ENCODE data around the gene ARHGAP10.

The ARHGAP10 gene

DNA sequence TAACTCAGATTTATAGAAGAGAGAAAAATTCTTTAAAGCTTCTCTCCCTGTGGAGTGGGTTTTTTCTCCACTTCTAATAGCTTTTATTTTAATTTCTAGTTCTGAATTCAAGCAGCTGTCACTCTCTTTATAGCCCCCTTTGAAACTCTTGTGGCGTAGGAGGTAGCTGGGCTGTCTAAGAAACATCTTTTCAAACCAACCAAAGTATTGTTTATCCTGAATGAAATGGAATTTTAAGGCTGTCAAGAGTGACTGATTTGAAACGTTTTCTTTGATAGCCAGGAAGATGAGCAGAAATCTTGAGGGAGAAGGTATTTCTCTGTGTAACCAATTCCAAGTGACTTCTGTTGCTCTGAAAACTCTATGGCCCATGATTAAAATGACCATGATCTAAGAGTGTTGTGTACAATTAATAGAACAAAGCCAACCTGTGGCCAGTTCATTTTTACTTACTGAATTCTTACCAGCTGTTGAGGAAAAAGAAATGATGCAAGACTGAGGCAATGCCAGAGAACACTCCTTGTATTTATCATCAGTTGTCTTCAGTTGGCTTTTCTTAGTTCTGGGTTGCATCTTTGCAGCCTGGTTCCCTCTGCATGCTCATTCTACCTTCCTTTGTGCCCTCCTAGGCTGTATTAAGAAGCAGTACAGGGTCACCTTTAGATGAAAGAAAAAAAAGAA is 298.4 kb downstream of the ARHGAP10 start:
- DNase-seq (ENCODE audit: low read depth), result no peak

DNA sequence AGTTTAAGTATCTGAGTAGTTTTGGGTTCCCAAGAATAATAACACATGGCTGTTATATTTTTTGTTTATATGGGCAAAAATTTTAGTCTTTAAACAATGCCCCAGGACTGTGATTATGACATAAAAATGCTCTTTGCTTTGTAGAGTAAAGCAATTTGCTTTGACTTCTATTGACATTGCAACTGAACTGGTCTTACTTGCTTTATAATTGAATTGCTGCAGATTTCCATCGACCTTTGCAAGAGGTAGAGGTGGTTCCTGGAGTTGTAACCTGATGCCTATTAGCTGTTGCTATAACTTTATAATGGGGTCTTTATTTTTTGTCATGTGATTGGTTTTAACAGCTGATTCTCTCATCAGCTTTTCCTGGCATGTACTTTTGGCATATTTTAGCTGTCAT is 302.9 kb downstream of the ARHGAP10 start:
- DNase-seq (ENCODE audit: low read depth), result no peak

DNA sequence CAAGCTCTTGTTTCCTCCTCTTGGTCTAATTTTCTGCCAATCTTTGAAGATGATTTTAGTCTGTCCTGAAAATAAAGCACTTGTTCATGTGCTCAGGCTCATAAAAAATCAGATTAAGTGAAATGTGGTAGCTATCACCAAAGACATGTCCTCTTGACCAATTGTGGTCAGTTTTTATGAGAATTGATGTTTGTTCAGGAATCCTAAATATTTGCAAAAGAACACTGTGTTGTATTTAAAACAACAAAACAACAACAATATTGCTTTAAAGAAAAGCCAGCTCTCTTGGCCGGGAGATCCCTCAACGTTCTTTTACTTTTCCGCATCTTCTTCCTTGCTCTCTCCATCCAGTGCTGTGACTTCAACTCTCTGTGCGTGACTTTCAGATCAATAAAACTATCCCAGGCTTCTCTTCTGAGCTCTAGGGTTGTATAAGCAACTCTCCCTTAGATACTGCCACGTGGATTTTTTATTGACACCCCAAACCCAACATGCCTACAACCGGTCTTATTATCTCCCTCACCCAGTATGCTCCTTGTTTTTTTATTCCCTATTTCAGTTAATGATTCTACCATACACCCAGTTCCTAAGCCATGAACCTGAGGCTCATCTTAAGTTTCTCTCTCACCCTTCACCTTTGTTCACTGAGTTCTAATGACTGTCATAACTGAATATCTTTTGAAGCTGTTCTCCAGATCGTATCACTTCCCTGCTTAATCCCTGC is 309.9 kb downstream of the ARHGAP10 start:
- DNase-seq (ENCODE audit: low read depth), result no peak

DNA sequence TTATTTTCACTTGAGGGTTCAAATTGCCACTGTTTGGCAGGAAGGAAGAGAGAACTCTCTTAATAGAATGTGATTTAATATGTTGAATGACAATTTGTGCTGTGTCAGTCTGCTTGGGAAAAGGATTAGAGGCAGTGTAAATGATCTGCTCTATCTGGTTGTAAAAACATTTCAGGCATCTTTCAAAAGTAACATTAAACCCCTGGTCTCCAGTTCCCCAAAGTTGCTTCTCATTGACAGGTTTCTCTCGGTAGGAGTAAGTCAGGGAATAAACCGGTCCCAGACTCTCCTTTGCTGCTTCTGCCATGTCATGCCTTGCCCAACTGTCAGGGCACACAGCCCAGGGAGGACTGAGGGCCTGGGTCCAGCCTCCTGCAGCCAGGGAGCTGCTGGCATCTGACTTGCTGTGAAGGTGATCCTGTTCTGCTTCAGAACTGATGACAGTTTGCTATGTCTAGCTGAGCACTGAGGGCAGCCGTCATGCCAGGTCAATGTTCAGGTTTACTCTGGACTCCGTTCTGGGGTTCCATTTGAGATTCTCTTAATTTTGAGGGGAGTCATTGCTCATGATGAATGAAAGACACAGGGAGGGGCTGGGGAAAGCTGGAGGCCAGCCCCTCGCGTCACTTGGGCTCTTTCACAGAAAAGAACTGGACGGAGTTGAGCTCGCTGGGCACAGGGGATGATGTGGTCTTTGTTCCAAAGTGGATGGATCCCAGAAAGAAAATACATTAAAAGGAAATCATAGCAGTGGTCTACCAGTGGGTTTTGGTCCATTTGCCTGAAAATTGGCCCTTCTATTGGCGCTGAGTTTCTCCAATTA is 312.4 kb downstream of the ARHGAP10 start:
- DNase-seq (ENCODE audit: low read depth), result no peak

DNA sequence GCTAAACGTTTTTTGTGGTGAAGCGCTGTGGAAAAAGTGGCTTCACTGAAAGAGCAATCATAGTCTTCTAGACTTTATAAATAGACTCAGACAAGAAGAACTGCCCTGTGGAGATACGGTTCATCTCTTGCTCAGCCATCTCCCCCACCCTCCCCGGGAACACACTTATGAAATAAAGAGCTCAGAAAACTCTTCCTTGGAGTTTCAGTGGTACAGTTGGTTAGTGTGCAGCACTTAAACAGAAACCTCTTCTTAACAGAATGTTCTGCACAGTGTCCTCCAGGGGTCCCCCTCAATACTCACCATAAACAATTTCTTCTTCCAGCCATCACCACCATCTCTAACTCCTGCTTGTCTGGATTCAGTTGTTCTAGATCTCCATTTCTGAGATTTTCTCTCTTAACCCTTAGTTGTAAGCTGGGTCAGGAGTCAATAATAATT is 313.0 kb downstream of the ARHGAP10 start:
- DNase-seq (ENCODE audit: low read depth), result no peak

DNA sequence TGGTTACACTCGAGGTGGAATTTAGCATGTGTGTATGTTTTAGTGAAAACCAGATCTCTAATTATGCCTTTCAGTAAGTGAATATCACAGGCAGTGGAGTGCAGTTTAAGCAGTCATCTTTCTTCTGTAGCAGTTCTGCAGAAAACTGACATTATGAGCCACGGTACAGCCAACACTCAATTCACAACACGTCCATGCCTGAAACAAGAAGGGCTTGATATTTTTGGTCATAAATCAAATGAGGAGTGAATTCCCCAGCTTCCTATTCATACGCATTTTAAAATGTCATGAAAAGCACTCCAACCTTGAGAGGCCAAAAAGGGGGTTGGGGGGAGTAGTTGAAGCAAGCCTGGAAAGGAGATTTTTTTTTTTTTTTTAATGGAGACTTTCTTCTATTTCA is 316.7 kb downstream of the ARHGAP10 start:
- DNase-seq (ENCODE audit: low read depth), result no peak

DNA sequence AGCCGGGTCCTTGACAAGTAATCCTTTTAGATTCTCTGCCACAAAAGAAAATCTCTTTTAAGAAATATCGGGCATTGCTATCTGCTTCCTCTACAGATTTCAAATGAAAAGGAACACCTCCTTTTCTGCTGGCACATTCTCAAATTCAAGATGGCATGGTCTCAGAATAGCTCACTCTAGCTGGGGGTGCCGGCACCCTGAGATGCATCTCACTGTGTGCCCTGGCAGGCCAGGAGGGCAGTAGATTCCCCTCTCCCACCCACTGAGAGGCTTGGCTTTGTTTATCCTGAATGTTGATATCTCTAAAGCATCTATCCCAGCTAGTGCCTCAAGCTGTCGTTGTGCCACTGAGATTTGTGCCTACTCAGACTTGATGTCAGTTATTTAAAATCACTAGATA is 319.5 kb downstream of the ARHGAP10 start:
- no peak for DNase-seq (ENCODE audit: low read depth)

DNA sequence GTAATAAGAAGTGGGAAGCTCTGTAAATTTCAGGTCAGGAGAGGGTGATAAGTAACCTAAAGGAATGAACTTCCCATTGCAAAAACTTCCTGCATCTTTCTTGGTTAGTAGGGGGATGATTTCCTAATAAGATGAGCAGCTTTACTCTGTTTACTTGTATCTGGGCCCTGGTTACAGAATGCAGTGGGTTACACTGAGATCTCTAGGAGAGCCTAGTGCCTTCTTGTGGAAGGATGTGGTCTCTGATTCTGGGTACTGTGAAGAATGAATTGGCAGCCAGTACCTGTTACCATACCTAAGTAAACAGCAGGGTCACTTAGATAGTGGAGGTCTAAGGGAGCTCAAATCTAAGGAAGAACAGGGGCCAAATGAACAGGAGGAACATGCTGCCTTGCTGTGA is 320.6 kb downstream of the ARHGAP10 start:
- DNase-seq (ENCODE audit: low read depth), result no peak

DNA sequence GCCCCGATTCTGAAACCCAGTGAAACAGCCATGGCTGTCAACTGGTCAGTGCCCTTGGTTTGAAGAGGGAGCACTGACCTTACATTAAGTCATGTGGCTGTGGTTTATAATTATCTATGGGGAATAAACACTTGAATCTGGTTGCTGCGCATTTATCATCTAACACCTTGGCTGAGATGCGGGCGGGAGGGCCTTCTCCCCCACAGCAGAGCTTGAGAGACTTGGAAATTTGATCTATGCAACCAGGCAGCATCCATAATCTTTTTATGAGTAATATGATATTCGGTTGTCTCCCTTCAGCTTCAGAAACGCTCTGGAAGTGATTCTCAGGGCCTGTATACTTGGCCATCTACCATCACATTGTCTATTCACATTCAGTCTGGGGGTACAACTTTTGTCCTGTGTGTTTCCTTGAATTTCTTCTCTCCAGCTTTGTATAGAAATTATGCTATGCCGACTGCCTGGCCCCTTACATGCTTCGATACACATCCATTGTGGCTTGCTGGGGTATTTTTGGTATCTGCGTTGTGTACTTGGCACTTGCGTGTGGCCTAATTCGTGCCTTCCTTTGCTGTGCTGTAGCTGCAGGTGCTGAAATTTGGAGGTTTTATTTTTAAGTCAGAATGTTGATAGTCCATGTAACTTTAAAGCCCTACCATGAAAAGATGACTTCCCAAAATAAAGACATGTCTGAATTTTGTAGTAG is 321.6 kb downstream of the ARHGAP10 start:
- no peak for DNase-seq (ENCODE audit: low read depth)

DNA sequence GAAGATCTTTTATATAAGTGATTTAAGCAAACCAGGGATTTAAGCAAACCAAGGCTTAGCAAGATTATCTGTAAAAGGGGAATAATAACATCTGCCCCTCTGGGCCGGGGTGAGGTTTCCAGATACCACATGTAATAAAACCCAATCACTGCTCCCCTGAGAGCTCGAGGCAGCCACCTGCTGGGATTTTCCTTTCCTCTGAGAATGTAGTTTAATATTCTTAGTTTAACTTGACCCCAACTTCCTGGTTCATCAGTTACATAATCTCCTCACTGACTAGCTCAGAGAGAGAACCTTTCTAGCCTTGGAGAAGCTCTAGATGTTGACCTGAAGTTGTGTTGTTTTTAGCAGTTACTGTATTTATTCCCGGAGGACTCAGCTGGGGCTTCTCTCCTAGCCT is 322.4 kb downstream of the ARHGAP10 start:
- no peak for DNase-seq (ENCODE audit: low read depth)

DNA sequence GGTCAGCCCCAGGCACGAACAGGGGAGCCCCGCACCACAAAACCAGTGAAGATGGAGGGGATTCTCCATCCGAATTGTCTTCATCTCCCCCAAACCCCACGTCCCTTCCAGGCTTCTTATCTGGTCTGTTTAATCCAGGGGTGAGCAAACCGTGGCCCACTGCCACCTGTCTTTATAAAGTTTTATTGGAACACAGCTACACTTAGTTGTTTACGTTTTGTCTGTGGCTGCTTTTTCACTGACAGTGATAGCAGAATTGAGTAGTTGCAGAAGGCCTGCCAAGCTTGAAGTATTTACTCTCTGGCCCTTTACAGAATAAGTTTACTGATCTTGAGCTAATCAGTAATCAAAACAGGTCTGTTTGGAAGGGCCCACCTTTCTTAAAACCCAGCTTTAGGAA is 324.0 kb downstream of the ARHGAP10 start:
- DNase-seq (ENCODE audit: low read depth), result no peak

DNA sequence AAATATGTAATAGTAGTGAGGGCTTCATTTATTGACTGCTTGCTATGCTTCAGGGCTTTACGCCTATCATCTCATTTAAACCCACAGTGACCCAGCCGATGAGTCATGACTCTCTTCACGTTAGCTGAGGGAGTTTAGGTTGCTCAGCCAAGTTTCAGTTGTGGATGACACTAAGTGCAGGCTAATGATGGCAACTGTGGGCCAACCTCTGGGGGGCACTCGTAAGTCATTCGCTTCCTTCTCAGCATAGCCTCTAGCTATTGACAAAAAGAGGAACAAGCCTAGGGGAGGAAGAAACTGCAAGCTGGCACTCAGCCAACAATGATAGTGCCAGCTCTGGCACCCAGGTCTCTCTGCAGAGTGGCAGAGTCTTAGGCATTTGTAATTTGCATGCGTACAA is 325.0 kb downstream of the ARHGAP10 start:
- peak; percentile 32 for DNase-seq (ENCODE audit: low read depth)

DNA sequence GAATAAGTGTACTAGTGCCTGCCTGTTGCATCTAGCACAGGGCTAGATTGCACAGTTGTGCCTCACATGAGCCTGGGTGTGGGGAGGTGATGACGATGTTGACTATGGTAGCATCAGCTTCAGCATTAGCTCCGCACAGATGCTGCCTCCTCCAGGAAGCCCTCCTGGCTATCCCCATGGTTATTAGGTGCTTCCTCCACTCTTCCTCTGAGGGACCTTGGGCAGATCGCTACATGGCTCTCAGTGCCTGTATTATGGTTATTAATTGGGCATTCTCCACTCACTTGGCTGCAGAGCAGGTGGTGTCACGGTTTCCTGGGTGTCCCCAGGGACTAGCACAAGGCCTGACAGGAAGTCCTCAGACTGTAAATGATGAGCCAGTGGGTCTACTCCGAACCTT is 325.6 kb downstream of the ARHGAP10 start:
- no peak for DNase-seq (ENCODE audit: low read depth)

DNA sequence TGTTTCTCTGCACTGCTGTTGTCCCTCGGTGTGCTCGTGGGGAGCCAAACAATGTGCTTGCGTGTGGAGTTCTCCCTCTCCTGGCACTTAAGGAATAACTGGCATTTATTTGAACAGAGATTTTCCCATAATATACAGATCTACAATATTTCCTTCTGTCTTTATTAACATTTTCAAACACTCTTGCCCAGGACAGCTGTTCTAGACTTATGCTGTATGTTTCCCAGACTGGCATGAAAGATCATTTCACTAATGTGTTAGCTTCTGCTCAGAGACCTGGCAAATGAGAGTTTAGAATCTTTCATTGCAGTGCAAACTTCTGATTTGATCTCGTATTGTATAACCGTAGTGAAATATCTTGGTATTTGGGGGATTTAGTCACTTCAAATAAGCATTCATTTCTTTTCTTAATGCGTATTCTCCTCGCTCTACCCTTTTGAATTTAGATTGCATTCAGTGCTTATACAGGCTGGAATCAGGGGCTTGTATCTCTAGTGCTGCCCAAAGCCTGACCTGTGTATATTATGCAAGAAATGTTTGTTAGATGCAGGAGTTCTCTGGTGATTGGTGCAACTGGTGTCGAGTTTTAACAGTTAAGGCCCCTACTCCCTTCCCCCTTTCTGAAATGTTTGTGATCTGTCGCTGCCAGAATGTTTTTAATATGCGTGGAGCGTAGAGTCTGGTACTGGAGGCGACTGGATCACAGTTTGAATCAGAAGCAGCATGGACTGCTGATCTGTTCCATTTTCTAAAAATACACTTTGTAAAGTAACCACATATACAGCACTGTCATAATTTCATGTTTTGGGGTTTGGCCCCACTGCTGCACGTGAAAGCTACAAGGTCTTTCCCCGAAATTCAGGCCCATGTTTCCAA is 326.3 kb downstream of the ARHGAP10 start:
- DNase-seq (ENCODE audit: low read depth), result no peak

DNA sequence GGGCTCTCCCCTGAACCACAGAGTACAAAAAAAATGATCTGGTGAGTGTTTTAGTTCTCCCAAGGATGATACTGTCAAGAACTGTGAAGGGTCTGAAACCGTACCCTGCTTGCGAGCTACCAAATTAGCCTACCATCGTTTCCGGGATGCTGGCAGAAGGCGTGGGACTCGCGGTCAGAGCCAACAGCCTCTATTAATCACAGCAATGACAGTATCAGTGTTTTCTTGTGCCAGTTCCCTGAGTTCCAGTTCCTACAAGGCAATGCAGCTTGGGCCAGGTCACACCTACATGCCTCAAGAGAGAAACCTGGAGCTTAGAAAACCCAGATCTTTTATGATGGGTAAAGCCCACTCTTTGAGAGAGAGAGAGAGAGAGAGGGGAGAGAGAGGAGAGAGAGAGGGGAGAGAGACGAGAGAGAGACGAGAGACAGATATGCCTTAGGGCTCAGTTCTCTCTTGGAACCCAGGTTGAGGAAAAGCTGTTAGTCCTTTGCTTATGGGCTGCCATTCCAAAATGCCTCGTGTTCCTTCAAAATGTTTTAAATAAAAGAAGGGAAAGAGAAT is 327.8 kb downstream of the ARHGAP10 start:
- DNase-seq (ENCODE audit: low read depth), result no peak

DNA sequence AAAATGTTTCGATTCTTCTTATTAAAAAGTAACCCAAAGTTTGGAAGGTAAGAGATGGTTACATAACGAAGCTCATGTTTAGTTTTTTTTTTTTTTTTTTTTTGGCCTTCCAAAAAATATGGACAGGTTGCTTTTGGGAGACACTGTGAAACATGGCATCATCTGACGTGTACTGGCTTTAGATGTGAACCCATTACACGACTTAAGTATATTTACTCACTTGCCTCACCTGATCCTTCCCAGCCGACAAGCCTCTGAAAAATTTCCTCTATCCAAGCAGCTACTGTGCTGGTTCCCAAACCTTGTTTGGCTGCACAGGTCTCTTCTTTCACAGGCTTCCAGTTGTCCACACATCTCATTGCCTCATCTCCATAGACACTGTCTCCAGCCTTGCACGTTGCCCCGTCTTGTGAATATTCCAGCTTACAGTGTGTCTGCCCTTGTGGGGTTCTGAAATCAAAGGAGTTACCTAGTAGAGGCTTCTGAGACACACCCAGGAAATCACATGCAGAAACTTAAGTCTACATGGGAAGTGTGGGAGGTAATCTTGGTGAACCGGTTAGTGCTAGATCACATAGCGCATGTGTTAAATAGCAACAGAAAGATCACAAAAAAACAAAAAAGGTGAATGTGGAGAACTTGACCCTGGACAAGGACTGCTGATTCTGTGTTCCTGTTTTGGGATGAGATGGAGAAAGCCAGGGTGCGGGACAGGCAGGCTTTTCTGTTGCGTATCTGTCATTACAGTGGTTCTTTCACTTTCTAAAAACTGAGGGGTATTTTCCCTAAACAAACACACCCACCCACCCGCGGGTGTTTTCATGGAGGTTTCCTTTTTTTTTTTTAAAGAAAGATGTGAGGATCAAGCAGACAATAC is 328.6 kb downstream of the ARHGAP10 start:
- DNase-seq (ENCODE audit: low read depth), result no peak

DNA sequence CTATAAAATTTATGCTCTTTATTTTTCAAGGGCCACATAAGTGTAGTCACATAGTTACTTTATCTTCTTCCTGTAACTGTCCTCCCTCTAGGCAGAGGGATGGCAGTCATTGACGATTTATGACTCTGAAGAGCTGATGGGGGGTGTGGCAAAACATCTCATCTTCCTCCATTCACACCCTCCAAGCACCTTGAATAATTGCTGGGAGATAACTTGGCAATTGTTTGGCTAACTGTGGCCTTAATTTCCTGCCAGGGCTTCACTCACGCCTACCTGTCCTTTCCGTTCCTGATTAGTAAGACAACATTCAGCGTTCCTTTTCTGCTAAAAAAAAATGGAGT is 329.2 kb downstream of the ARHGAP10 start:
- no peak for DNase-seq (ENCODE audit: low read depth)

DNA sequence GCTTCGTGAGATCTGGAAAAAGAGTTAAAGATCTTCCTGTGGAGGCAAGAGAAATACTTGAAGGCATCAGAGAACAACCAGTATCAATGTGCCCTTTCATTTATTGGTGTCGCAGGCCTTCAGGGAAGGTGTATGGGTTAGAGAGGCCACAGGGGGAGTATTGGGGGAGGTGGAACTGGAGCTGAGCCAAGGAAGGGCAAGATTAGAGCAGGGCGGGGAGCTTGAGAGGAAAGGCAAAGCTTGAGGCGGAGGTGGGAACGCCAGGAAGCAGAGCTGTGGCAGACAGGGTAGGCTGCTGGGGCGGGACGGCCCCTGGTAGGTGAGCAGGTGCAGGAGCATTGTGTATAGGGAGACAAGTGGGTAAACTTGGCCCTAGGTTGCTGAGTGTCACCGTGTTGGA is 329.9 kb downstream of the ARHGAP10 start:
- DNase-seq (ENCODE audit: low read depth), result no peak

DNA sequence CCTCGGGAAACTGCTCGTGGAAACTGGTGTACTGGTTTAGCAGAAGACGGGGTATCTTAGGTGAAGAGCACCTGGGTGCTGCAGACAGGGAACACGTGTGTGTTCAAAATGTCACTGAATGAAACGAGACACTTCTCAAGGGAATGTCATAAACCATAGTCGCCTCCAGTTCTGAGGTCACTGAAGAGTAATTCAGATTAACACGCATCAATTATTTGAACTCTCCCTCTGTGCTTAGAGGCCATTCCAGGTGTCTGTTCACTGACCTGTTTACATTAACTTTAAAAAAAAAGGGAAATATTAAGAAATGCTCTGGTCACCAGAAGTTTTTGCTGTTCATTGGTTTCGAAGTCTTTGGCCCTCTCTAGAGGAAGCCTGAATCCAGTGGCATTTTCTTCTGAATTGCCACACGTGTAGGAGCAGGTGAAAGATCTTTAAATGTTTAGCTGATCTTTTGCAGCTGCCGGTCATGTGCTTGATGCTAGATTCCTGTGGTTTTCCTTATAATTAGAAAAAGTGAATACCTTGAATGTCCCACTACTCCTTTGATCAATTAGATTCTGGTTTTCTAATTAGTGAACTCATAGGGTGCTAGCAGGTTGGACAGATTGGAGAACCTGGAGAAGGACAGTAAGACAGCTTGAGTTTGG is 330.5 kb downstream of the ARHGAP10 start:
- DNase-seq (ENCODE audit: low read depth), result no peak

DNA sequence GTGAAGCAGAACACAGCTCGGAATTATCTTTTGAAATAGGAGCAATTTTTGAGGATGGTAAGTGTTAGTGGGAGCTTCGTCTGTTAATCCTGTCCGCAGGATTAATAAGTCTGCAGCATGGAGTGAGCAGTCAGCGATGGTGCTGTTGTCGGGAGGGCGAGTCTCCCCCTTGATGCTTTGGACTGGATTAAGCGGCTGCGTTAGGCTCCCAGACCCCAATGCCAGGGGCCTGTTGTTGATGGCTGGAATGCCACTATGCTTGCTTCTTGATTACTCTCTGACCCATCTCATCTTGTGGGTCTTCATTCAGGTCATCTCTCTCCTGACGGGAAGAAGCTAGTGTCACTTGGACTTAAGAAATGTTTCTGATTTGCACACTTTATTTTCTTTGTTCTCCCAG is 332.6 kb downstream of the ARHGAP10 start:
- no peak for DNase-seq (ENCODE audit: low read depth)

Data from T-helper 22 cell (primary cell).